GM21619 (cell line): ENCODE results near the gene C2CD4C.
"Not testable (repeated sequence)": the region's sequence is repeated elsewhere in the genome, so short reads cannot be mapped to it uniquely, and the experiment has no call there.

ENCODE experiments used
- ATAC-seq: cut with Tn5 transposase; IDR thresholded peaks from one replicate; pipeline ENCODE4 v1.9.1; 2021; ENCODE audit not compliant: unreplicated experiment

C2CD4C gene

DNA sequence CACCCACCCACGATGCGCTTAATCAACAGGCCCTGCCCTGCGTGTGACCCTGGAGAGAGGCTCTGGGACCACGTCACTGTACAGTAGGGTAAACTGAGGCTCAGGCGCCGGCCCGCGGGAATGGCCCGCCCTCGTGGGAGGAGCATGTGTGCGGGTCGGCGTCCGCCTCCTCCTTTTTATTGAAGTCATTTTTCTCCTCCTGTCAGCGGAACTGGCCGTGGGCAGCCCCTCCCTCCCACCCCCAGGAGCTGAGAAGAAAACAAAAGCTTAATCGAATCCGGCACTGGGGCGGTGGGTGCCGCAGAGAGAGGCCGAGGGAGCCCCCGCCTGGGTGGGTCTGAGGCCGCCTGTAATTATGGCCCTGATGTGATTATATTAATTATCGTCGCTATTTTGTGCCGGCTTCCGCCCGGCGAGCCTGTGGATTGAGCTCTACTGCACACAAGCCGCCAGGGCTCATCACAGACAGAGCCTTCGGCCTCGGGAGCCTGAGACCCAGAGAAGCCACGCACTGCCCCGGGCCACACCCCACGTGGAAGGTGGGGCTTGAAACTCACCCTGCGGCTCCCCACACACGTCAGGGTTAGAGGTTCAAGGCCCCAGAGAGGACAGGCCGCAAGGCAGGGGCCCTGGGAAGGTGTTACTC lies 7.0 kb downstream of the C2CD4C start:
- ATAC-seq = no peak

DNA sequence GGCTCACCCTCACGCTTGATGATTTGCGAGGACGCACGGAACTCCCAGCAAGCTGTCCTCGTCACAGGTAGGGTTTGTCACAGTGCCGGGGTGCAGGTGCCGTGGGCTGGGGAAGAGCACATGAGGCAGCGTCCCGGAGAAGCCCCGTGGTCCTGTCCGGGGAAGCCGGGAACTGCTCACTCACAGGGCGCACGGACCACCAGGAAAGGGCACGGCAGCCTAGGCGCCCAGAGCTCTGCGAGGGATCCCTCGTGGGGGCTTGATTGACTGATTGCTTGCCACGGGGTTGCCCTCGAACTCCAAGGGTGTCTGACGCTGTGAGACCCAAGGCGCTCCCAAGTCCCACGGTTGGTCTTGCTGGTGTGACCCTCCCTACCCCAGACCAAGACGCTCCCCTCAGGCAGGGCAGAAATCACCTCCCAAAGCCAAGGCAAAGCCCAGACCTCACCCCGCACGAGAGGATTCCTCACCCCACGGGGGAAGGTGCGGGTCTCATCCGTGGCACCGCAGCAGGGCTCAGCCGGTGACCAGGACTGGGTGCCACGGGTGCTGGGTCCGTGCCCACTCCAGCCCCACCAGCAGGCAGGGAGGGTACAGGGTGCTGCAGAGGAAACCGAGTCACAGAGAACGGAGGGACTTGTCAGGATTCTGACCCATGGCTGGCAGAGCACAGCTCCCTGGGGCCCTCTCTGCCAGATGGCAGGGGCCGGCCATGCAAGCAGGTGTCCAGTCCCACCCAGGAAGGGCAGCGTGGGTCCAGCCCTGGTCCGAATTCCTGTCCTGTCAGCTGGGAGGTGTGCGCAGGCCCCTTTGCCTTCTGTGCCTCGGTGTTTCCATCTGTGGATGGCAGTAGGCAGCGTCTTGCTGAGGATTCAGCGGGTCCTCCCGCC lies 7.7 kb downstream of the C2CD4C start:
- ATAC-seq = no peak

DNA sequence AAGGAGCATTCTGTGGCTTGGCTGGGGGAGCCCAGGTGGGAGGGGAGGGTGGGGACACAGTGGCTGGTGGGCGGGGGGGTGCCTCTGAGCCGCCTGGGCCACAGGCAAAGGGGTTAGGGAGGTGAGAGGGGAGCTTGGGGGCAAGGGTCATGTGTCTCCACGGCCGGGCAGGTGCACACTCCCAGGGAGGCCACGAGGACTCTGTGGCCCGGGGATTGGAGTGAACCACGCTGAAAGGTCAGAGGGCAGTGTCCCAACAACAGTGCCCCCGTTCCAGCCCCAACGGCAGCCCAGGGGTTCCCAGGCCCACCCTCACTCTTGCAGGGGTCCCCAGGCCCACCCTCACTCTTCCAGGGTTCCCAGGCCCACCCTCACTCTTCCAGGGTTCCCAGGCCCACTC lies 9.6 kb downstream of the C2CD4C start:
- ATAC-seq = no peak

DNA sequence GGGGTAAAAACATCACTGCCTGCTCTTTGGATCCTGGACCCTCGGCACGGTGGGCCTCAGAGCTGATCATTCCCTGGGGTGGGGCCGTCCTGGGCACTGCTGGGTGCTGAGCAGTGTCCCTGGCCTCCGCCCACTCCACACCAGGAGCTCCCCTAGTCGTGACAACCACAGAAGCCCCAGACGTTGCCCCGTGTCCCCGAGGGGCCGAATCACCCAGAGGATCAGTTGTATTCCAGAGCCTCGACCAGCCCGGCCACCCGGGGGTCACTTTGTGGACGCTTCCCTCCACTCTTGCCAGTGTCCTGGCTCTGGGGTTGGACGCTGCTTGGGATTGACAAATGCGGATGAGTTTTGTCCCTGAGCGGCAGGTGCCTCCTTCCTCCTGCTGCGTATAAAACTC lies 10.2 kb downstream of the C2CD4C start:
- ATAC-seq = no peak

DNA sequence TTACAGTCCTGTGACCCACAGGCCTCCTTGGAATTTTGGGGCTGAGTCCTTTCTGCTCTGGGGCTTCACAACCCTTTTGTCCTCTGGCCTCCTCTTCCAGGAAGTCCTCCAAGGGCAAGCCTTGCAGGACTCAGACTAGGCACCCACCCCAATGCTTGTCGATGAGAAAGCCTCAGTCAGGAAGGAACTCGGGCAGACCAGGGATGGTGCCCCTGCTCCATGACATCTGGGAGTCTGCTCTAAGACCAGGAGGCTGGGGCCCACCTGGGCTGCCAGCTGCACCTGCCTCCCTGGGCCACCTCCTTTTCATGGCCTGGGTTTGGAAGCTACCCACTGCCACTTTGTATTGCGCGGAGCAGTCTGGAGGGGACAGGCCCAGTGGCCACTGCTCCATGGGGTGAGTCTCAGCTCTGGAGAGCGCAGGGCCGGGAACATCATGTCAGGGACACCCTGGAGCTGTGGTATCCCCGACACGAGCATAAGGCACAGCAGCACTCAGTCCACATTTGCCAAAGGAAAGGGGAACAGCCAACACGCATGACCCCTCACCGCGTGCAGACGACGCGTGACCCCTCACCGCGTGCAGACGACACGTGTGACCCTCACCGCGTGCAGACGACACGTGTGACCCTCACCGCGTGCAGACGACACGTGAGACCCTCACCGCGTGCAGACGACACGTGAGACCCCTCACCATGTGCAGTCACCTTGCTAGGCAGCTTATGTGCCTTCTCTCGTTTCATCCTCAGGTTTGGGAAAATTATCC lies 10.8 kb downstream of the C2CD4C start:
- no peak for ATAC-seq

DNA sequence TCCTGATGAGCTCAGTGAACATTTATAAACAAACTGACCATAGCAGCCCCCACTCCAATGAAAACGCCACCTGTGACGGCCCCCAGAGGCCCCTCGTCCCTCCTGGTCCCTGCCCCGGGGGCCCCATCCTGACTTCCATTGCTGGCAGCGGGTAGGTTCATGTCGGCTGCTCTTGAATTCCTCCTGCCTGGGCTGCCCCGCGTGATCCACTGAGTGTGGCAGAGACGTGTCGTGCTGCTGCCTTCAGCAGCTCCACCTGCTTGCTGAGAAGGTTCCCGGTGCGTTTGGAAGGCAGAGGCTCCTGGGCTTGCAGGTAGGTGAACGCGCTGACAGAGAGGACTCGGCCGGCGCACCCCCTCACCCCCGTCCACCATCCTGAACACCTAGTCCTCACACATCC lies 11.6 kb downstream of the C2CD4C start:
- no peak for ATAC-seq

DNA sequence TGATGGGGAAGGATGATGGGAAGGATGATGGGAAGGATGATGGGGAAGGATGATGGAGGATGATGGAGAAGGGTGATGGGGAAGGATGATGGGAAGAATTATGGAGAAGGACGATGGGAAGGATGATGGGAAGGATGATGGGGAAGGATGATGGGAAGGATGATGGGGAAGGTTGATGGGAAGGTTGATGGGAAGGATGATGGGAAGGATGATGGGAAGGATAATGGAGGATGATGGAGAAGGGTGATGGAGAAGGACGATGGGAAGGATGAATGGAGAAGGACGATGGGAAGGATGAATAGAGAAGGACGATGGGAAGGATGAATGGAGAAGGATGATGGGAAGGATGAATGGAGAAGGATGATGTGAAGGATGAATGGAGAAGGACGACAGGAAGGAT lies 13.5 kb downstream of the C2CD4C start:
- ATAC-seq = no peak

DNA sequence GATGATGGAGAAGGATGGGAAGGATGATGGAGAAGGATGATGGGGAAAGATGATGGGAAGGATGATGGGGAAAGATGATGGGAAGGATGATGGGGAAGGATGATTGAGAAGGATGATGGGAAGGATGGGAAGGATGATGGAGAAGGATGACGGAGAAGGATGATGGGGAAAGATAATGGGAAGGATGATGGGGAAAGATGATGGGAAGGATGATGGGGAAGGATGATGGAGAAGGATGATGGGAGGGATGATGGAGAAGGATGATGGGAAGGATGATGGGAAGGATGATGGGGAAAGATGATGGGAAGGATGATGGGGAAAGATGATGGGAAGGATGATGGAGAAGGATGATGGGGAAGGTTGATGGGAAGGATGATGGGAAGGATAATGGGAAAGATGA lies 14.1 kb downstream of the C2CD4C start:
- not testable (repeated sequence) for ATAC-seq

DNA sequence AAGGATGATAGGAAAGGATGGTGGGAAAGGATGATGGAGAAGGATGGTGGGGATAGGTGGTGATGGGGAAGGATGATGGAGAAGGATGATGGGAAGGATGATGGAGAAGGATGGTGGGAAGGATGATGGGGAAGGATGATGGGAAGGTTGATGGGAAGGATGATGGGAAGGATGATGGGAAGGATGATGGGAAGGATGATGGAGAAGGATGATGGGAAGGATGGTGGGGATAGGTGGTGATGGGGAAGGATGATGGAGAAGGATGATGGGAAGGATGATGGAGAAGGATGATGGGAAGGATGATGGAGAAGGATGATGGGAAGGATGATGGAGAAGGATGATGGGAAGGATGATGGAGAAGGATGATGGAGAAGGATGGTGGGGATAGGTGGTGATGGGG lies 15.4 kb downstream of the C2CD4C start:
- not testable (repeated sequence) for ATAC-seq

DNA sequence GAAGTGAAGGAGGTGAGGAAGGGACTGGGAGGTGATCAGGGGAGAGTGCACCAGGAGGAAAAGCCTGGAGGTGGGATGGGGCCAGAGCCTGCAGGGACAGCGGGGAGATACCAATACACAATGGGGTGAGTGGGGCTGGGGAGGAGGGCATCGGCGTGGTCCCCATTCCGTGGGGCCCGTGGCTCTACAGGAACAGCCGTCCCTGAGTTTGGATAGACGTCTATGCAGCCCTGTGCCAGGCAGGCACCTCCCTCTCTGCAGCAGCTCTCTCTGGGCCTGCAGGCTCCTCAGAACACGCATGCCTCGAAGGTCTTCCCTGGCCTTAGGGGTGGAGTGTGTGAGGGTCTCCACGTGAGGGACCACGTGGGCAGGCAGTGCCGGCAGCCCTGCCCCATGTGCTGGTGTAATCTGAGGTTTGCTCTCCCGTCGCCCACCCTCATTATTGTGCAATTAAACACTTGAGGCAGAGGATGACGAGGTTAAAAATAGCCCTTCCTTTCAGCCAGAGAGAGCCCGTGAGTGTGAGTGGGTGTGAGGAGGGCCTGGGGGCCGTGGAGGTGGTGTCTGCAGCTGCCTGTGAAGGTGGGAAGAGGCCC lies 16.5 kb downstream of the C2CD4C start:
- ATAC-seq = no peak

DNA sequence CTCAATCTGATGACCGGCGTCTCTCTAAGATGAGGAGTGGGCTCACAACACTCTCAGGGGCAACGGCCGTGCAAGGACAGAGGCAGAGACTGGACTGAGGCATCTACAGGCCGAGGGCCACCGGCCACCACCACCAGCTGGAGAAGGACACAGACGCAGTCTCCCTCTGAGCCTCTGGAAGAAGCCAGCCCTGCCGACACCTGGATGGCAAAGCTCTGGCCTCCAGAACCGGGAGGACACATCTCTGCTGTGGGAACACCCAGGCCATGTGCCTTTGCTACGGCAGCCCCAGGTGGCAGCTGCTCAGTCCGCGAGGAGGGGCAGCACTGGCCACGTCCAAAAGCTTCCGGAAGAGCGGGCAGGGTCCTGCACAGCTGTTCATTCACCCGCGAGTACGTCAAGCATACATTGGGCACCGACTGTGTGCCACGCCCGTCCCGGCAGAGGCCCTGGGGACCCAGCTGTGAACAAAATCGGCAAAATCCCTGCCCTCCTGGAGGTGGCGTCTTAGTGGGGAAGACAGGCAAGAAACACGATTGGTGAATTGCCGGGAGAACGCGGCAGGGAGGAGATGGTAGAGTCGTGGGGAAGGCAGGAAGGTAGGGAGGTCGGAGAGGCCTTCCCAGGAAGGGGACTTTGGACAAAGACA lies 17.1 kb downstream of the C2CD4C start:
- ATAC-seq = no peak

DNA sequence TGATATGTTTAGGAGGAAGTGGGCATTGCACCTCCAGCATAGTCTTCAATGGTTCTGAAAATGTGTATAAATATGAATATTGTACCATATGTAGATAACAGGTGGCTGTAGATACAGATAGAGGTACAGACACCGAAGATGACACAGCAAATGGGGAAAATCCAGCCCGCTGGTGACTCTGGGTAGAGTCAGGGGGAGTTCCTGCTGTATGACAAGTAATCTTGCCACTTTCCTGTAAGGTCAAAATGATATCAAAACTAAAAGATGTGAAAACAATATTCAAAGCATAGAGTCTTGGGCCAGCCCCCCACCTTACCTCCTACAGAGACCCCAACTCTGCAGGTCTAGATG lies 17.8 kb downstream of the C2CD4C start:
- ATAC-seq = no peak

DNA sequence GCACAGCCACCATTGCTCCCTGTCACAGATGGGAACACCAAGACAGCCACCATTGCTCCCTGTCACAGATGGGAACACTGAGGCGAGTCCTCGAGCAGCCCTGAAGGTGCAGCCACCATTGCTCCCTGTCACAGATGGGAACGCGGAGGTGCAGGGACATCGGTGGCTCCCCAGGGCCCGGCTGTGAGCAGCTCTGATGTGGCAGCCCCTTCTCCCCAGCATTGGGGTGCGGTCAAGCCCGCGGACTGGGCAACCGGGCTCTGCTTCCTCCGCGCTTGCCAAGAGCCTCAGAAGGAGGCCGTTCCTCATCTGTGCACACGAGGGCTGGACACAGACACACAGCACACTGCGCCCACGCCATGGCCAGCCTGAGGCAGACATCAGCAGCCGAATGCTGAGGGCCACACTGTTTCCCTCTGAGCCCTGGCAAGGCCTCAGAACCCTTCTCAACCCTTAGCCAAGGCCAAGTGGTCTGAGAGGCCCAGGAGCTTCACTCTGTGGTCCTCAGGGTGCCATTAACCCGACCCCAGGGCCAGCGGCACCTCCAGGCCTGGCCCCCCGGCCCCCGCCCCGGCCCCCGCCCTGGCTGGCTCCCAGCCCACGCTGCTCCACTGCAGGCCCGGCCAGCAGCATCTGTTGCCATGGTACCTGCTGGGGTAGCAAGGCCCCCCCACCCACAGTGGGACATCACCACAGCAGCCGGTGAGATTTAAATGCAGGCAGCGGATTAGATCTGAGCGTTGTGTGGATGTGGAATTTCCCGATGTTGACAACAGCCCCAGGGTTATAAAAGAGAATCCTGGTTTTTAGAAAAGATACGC lies 18.4 kb downstream of the C2CD4C start:
- no peak for ATAC-seq

DNA sequence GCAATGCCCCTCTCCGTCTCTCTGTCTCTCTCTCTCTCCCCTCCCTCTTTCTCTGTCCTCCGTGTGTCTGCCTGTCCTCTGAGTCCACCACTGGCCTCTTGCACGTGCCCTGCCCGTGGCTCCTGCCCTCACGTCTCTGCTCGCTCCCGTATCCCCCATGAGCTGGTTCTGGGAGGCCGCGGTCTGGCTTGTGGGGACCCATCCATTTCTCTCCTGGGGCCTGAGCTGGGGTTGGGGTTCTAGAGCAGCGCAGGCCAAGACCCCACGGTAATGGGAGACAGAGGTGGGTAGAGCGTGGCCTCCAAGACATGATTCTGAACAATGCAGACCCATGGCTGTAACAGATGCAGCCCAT lies 19.0 kb downstream of the C2CD4C start:
- no peak for ATAC-seq

DNA sequence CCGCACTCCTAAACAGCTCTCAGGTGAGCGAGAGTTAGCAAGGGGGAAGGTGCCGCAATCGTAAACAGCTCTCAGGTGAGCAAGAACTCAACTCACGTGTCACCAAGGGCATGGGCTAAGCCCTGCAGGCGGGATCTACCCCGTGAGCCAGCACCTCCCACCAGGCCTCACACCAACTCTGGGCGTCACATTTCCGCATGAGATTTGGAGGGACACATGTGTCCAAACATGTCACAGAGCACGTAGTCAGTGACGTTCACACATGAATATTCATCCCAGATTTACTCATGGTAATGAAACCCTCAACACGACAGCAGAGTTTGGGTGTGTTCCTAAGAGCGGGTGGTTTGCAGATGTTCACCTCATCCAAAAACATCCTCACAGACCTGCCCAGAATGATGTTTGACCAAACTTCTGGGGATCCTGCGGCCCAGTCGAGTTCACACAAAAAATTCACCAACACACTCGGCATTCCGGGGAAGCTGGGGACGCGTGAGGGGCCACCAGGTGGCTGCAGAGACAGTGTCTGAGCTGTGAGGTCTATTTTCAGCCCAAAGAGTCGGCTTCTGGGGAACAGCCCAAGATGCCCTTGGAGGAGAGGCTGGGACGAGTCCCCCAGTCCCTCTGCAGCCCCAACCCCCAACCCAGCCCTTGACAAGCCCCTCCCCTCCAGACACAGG lies 19.6 kb downstream of the C2CD4C start:
- ATAC-seq = no peak

DNA sequence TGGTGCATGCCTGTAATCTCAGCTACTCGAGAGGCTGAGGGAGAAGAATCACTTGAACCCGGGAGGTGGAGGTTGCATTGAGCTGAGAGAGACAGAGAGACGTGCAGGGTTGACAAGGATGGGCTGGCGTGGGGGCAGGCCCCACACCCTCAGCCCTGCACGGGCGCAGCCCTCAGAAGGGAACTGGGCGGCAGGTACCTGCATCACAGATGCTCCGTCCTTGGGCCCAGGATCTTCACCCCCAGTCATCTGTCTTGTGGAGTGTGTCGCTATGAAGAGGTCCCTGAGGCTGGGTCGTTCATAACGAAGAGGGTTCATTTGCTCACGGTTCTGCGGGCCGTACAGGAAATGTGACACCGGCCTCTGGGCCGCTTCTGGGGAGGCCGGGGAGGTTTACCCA lies 20.3 kb downstream of the C2CD4C start:
- ATAC-seq = no peak

DNA sequence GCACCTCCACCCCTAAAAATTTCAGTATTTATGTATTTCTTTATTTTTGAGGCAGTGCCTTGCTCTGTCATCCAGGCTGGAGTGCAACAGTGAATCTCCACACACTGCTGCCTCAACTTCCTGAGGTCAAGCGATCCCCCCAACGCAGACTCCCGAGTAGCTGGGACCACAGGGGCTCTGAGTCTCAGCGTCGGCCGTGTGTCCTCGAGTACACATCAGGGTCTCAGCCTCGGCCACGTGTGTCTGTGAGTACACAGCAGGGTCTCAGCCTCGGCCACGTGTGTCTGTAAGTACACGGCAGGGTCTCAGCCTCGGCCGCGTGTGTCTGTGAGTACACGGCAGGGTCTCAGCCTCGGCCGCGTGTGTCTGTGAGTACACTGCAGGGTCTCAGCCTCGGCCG lies 21.2 kb downstream of the C2CD4C start:
- no peak for ATAC-seq

DNA sequence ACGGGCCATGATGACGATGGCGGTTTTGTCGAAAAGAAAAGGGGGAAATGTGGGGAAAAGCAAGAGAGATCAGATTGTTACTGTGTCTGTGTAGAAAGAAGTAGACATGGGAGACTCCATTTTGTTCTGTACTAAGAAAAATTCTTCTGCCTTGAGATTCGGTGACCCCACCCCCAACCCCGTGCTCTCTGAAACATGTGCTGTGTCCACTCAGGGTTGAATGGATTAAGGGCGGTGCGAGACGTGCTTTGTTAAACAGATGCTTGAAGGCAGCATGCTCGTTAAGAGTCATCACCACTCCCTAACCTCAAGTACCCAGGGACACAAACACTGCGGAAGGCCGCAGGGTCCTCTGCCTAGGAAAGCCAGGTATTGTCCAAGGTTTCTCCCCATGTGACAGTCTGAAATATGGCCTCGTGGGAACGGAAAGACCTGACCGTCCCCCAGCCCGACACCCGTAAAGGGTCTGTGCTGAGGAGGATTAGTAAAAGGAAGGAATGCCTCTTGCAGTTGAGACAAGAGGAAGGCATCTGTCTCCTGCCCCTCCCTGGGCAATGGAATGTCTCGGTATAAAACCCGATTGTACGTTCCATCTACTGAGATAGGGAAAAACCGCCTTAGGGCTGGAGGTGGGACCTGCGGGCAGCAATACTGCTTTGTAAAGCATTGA lies 22.2 kb downstream of the C2CD4C start:
- ATAC-seq = not testable (repeated sequence)

DNA sequence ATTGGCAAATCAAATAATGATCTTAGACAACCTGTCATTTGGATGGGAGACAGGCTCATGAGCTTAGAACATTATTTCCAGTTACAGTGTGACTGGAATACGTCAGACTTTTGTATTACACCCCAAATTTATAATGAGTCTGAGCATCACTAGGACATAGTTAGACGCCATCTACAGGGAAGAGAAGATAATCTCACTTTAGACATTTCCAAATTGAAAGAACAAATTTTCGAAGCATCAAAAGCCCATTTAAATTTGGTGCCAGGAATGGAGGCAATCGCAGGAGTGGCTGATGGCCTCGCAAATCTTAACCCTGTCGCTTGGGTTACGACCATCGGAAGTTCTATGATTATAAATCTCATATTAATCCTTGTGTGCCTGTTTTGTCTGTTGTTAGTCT lies 22.8 kb downstream of the C2CD4C start:
- ATAC-seq = not testable (repeated sequence)
